ENCODE data around the gene PI4KB. TPM values are rescaled to one million over a fixed set of nuclear protein-coding genes. Genes with fewer than 3 reads are reported as not detected.

PI4KB gene
- total and polyA plus RNA-seq, 2 of the 13 experiments (the other 11 are each of a cell fraction or from before 2014, with no cell fraction given) = 19.5 to 29.3 TPM

DNA sequence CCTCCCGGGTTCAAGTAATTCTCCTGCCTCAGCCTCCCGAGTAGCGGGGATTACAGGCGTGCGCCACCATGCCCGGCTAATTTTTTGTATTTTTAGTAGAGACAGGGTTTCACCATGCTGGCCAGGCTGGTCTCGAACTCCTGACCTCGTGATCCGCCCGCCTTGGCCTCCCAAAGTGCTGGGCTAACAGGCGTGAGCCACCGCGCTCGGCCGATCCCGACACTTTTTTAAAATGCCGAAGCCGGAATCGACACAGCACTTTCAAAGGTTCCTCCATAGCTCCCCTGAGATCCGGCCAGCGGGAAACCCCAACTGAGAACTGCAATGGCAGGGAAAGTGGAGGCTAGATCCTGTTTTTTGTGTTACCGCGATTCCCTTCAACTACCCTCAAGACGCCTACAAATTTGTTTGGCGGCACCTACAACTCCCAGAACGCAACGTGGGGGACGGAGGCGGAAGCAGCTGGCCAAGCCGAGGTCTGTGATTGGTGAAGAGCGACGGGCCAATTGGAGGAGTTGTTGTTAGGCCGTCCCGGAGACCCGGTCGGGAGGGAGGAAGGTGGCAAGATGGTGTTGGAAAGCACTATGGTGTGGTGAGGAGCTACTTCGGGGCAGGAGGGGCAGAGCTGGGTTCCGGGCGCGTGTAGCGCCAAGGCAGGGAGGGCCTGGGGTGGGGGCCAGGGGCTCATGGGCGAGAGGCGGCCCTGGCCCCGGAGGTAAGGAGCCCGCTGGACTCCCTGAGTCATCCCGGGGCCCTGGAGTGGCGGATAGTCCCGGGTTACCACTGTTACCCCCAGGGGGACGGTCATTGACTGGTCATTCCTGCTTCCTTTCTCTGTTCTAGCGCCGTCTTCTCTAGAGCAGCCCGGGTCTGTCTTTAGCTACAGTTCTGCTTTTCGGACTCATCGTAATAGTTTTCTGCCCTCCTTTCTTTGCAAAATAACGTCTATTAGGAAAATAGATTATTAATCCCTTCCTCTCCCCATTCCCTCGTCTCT is 72.7 kb downstream of the PI4KB start, which contains the start of gene PSMD4:
Gene PSMD4 (plus strand): TSS at position 518 of the 997 bp plus-strand sequence. CDS start 49 bp downstream, at position 567.
- peak within 1 kb of the TSS; percentile 90 for H3K4me2 ChIP-seq (ENCODE audit: low read depth, low read length)
- peak within 1 kb of the TSS; percentile 49 for H2AFZ ChIP-seq (ENCODE audit: low read length)
- TSS peak; percentile 88 for BruUV-seq (replicated peaks)
- in situ Hi-C loops (cut with HindIII; ENCODE audit: extremely low pct_ligation_motif_present, low pct_unique_long_range_greater_than_20kb) (no loop called here), intact Hi-C loops (cut with micrococcal nuclease; ENCODE audit: unreplicated experiment) (loop anchor here (1.0 to 2.0 kb wide), 2 partner anchors 11 to 26 kb away; no protein-coding TSS in a partner anchor)
- H3K4me3 ChIP-seq (replicated peaks in 1 of 3; ENCODE audit: insufficient read depth in 1 of 3, low read depth in 2 of 3, low read length in 3 of 3) = peak within 1 kb of the TSS; percentile 67 to 90 (median 86)
- DNase-seq (ENCODE audit: low spot score) (peak; percentile 94), ATAC-seq (peak; percentile 96), FAIRE-seq (peak; percentile 96)
- no peaks in the 10 kb centered on the region for H3K9me3 ChIP-seq (ENCODE audit: low read length)
- H3K36me3 ChIP-seq (replicated peaks in 1 of 2; ENCODE audit: control insufficient read depth in 1 of 2, insufficient read depth in 2 of 2, low read length in 2 of 2) = peaks cover 0 to 3% of the 10 kb centered on the region in 2 experiments; a peak in 1 of 5 replicates
- peaks cover 41% of the 10 kb centered on the region for H3K79me2 ChIP-seq (ENCODE audit: insufficient read depth, low read length)
- no peaks in the 10 kb centered on the region; a peak in 1 of 5 replicates for H3K27me3 ChIP-seq (ENCODE audit: control insufficient read depth in 1 of 2, insufficient read depth in 2 of 2, low read length in 2 of 2)
- H3K27ac ChIP-seq (ENCODE audit: extremely low read length, insufficient read depth, low read length) = peak within 1 kb of the TSS; percentile 86
- peaks cover 34% of the 10 kb centered on the region for H3K4me1 ChIP-seq (ENCODE audit: insufficient read depth, low read length)
- WGBS (ENCODE audit: low lambda C conversion rate) = 10% methylated on average over 47 of the region's 56 CpGs
- H3K9ac ChIP-seq (ENCODE audit: insufficient read depth, low read depth, low read length) = peak within 1 kb of the TSS; percentile 90
- CTCF ChIA-PET (ENCODE audit: low intra/inter-chr PET ratio, low total read pairs) = no interaction called here
- H4K20me1 ChIP-seq (ENCODE audit: insufficient read depth, low read length) = no peaks in the 10 kb centered on the region
- POLR2A ChIA-PET = interaction anchor here (0.7 to 5.9 kb wide), 18 partner anchors 9 to 270 kb away, joined by 3 to 71 read pairs (median 5); partner anchors contain the start of genes VPS72 and ZNF687
- TF ChIP-seq, protein P1, sequence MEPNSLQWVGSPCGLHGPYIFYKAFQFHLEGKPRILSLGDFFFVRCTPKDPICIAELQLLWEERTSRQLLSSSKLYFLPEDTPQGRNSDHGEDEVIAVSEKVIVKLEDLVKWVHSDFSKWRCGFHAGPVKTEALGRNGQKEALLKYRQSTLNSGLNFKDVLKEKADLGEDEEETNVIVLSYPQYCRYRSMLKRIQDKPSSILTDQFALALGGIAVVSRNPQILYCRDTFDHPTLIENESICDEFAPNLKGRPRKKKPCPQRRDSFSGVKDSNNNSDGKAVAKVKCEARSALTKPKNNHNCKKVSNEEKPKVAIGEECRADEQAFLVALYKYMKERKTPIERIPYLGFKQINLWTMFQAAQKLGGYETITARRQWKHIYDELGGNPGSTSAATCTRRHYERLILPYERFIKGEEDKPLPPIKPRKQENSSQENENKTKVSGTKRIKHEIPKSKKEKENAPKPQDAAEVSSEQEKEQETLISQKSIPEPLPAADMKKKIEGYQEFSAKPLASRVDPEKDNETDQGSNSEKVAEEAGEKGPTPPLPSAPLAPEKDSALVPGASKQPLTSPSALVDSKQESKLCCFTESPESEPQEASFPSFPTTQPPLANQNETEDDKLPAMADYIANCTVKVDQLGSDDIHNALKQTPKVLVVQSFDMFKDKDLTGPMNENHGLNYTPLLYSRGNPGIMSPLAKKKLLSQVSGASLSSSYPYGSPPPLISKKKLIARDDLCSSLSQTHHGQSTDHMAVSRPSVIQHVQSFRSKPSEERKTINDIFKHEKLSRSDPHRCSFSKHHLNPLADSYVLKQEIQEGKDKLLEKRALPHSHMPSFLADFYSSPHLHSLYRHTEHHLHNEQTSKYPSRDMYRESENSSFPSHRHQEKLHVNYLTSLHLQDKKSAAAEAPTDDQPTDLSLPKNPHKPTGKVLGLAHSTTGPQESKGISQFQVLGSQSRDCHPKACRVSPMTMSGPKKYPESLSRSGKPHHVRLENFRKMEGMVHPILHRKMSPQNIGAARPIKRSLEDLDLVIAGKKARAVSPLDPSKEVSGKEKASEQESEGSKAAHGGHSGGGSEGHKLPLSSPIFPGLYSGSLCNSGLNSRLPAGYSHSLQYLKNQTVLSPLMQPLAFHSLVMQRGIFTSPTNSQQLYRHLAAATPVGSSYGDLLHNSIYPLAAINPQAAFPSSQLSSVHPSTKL (CRISPR knock-in tag; IDR thresholded peaks at IDR 0.05) = peak; percentile 7; the same call in 1 of the 2 replicates
- TF ChIP-seq ADNP (CRISPR knock-in tag; IDR thresholded peaks at IDR 0.05) (peak; percentile 86; the same call in 1 of the 2 replicates), POLR2G (IDR thresholded peaks at IDR 0.05; ENCODE audit: low read depth, low read length) (peak; percentile 97), ZNF274 (CRISPR knock-in tag; IDR thresholded peaks at IDR 0.05) (no peak), HDAC1 (CRISPR knock-in tag; IDR thresholded peaks at IDR 0.05) (peak; percentile 78), SMAD1 (CRISPR knock-in tag; IDR thresholded peaks at IDR 0.05; ENCODE audit: borderline replicate concordance, low read depth) (0 out of 2 replicates have a peak, but pooled peaks have one; percentile 19), USF2 (IDR thresholded peaks at IDR 0.05; ENCODE audit: low read depth, low read length) (no peak), USF2 (CRISPR knock-in tag; IDR thresholded peaks at IDR 0.05; ENCODE audit: borderline replicate concordance) (0 out of 2 replicates have a peak, but pooled peaks have one; percentile 31), ZNF446 (CRISPR knock-in tag; IDR thresholded peaks at IDR 0.05) (0 out of 2 replicates have a peak, but pooled peaks have one; percentile 32)
- TF ChIP-seq, protein P2, sequence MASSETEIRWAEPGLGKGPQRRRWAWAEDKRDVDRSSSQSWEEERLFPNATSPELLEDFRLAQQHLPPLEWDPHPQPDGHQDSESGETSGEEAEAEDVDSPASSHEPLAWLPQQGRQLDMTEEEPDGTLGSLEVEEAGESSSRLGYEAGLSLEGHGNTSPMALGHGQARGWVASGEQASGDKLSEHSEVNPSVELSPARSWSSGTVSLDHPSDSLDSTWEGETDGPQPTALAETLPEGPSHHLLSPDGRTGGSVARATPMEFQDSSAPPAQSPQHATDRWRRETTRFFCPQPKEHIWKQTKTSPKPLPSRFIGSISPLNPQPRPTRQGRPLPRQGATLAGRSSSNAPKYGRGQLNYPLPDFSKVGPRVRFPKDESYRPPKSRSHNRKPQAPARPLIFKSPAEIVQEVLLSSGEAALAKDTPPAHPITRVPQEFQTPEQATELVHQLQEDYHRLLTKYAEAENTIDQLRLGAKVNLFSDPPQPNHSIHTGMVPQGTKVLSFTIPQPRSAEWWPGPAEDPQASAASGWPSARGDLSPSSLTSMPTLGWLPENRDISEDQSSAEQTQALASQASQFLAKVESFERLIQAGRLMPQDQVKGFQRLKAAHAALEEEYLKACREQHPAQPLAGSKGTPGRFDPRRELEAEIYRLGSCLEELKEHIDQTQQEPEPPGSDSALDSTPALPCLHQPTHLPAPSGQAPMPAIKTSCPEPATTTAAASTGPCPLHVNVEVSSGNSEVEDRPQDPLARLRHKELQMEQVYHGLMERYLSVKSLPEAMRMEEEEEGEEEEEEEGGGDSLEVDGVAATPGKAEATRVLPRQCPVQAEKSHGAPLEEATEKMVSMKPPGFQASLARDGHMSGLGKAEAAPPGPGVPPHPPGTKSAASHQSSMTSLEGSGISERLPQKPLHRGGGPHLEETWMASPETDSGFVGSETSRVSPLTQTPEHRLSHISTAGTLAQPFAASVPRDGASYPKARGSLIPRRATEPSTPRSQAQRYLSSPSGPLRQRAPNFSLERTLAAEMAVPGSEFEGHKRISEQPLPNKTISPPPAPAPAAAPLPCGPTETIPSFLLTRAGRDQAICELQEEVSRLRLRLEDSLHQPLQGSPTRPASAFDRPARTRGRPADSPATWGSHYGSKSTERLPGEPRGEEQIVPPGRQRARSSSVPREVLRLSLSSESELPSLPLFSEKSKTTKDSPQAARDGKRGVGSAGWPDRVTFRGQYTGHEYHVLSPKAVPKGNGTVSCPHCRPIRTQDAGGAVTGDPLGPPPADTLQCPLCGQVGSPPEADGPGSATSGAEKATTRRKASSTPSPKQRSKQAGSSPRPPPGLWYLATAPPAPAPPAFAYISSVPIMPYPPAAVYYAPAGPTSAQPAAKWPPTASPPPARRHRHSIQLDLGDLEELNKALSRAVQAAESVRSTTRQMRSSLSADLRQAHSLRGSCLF (CRISPR knock-in tag; IDR thresholded peaks at IDR 0.05; ENCODE audit: borderline replicate concordance) = 0 out of 2 replicates have a peak, but pooled peaks have one; percentile 41

Measured in HepG2 (cell line).